Right lobe of liver (tissue), 6 donors: Measurements from ENCODE around the gene TAAR1. TPM values are rescaled to one million over a fixed set of nuclear protein-coding genes. Genes with fewer than 3 reads are reported as not detected.
"Not testable (repeated sequence)": the region's sequence is repeated elsewhere in the genome, so short reads cannot be mapped to it uniquely, and the experiment has no call there.

Experiments used
- ATAC-seq, 4 donors: fragments of 200-7000 bp; cut with Tn5 transposase; one replicate each; pipeline ENCODE4 v1.9.1; 2020; ENCODE audit warnings: mild to moderate bottlenecking in 4 of 4, moderate library complexity in 4 of 4
- DNase-seq, 3 donors: peaks; one replicate each; pipeline ENCODE4 v3.0.0-alpha.2; 2020
- H3K27ac ChIP-seq, 3 donors: fragments of 200-600 bp; one replicate each; pipeline ENCODE4 v1.8.0; 2022
- H3K27me3 ChIP-seq, 2 donors: fragments of 200-600 bp; one replicate each; pipeline ENCODE4 v1.8.0; 2022
- H3K36me3 ChIP-seq, 4 donors: fragments of 200-600 bp; sonication (generic) in 1 of 4; one replicate each; pipeline versions ENCODE4 v1.5.1 to v1.8.0; 2017 to 2022; ENCODE audit warnings: control low read depth in 1 of 4
- H3K4me1 ChIP-seq, 4 donors: fragments of 200-600 bp; sonication (generic) in 1 of 4; one replicate each; pipeline versions ENCODE4 v1.5.1 to v1.8.0; 2017 to 2022; ENCODE audit warnings: control low read depth in 1 of 4
- H3K4me3 ChIP-seq, 3 donors: fragments of 200-600 bp; one replicate each; pipeline ENCODE4 v1.8.0; 2022
- H3K9me3 ChIP-seq, 4 donors: fragments of 200-600 bp; sonication (generic) in 1 of 4; one replicate each; pipeline versions ENCODE4 v1.5.1 to v1.8.0; 2017 to 2022; ENCODE audit warnings: control low read depth in 1 of 4
- POLR2A ChIP-seq: fragments of 450-650 bp; IDR thresholded peaks from one replicate; pipeline ENCODE4 v1.6.1; 2017; ENCODE audit warnings: antibody characterized with exemption, mild to moderate bottlenecking
- WGBS: methylation state at CpG from one replicate; pipeline ENCODE4 v1.1.6; 2018; ENCODE audit warnings: low coverage, low lambda C conversion rate; ENCODE audit not compliant: insufficient coverage; ENCODE audit errors: missing lambda C conversion rate; 5-methylcytosine and 5-hydroxymethylcytosine counted together
- intact Hi-C, 2 donors: fragments of 100-400 bp; cut with DNase I; formaldehyde crosslinking; loops; one replicate each; pipeline versions ENCODE4 v1.11.2 to v1.14.1; 2022
- total RNA-seq, 6 experiments: library from RNA; depleted of rRNA in 2 of 6; stranded (reverse); fragments of >200 nt in 2 of 6; fragmentation: NEBNext Ultra II Directional in 3 of 6; extraction: Animal tissue kit (Norgen Biotek cat#: 25700) in 3 of 6; gene quantifications; one replicate each; pipeline versions ENCODE4 v1.1.0 to v1.2.4, GENCODE V29; 2016 to 2023
- TF ChIP-seq, protein P1 (sequence below), 4 donors: fragments of 200-600 bp in 3 of 4; fragments of 450-650 bp in 1 of 4; IDR thresholded peaks; one replicate each; pipeline versions ENCODE4 v1.5.1 to v1.8.0; 2016 to 2022; ENCODE audit warnings: antibody characterized with exemption in 4 of 4, mild to moderate bottlenecking in 2 of 4
- donor health status: DM: no; HTN: yes; CAD: no.
- donor health status: DM: no; HTN: no; CAD: no.
- donor health status: DM: no; HTN: no; CAD: no.
- donor health status: DM: no; HTN: yes; CAD: no.
- donor health status: DM: no; HTN: yes; CAD: no.

TAAR1 gene
- total RNA-seq, 6 experiments from 2014 or later: not detected

DNA sequence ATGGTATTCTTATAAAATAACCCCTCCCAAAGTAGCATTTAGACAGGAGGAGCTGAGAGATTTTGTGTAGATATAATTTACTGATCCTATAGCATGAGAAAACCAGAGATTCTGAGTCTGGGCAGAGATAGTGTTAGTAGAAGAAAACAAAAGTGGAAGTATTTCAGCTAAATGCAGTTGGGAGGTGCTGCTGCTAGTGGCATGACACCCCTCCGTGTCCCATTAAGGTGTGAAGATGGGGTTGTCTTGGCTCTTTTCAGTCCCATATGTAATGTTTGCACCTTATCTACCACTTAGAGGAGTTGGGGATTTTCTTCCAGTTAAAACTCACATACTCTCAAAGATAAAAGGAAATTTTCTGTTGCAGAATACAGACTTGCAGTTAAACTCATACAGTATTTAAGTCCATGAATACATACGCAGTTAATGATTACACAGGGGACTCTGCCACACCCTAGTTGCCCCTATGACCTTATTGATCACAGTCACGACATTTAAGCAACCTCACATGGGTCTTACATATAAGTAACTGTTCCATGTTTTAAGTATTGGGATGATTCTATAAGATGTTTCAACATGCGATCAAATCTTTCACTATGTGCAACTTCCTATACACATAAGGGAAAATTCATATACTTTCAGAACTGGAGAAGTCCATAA is 46.4 kb downstream of the TAAR1 start:
- peak overlapping the region in 2 of 3 donors; percentile 1 to 45 for H3K27ac ChIP-seq
- peak; percentile 55 to 88 (median 60) for ATAC-seq
- peaks cover 0 to 5% (median 2%) of the 10 kb centered on the region in 4 donors for H3K4me1 ChIP-seq
- H3K9me3 ChIP-seq: no peaks in the 10 kb centered on the region
- 17% methylated on average over 4 of the region's 4 CpGs for whole genome bisulfite sequencing
- H3K36me3 ChIP-seq: no peaks in the 10 kb centered on the region
- intact Hi-C loops: no loop called here
- H3K27me3 ChIP-seq: no peaks in the 10 kb centered on the region
- peak overlapping the region in 1 of 3 donors; percentile 43 for H3K4me3 ChIP-seq
- TF ChIP-seq POLR2A: no peak
- TF ChIP-seq, protein P1, sequence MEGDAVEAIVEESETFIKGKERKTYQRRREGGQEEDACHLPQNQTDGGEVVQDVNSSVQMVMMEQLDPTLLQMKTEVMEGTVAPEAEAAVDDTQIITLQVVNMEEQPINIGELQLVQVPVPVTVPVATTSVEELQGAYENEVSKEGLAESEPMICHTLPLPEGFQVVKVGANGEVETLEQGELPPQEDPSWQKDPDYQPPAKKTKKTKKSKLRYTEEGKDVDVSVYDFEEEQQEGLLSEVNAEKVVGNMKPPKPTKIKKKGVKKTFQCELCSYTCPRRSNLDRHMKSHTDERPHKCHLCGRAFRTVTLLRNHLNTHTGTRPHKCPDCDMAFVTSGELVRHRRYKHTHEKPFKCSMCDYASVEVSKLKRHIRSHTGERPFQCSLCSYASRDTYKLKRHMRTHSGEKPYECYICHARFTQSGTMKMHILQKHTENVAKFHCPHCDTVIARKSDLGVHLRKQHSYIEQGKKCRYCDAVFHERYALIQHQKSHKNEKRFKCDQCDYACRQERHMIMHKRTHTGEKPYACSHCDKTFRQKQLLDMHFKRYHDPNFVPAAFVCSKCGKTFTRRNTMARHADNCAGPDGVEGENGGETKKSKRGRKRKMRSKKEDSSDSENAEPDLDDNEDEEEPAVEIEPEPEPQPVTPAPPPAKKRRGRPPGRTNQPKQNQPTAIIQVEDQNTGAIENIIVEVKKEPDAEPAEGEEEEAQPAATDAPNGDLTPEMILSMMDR (IDR thresholded peaks at IDR 0.05): no peak
- no peak for DNase-seq

DNA sequence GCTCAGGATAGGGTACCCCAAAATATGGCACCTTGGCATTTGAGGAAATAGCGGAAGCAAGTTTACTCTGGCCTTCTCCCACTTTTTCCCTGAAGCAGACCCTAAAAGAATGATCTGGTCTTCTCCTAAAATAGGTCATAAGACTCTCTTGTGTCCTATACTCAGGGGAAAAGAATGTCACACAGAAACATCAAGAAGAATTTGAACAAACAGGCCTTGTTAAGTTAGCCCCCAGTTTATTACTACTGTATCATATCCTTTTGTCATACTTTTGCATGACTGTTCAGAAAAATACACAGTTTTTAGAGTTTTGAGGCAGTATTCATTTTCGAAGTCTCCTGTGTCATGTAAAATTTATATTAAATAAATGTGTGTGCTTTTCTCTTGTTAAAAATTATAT is 47.4 kb downstream of the TAAR1 start:
- Histone ChIP-seq H3K36me3 (no peaks in the 10 kb centered on the region), H3K9me3 (no peaks in the 10 kb centered on the region), H3K27me3 (no peaks in the 10 kb centered on the region), H3K4me3 (no peak overlapping the region), H3K4me1 (peaks cover 0 to 5% (median 4%) of the 10 kb centered on the region in 4 donors), H3K27ac (peak overlapping the region in 1 of 3 donors; percentile 45)
- ATAC-seq: no peak
- TF ChIP-seq POLR2A: no peak
- TF ChIP-seq, protein P1 (IDR thresholded peaks at IDR 0.05): no peak
- 90% methylated on average over 2 of the region's 2 CpGs for WGBS
- no peak for DNase-seq
- intact Hi-C loops: no loop called here

DNA sequence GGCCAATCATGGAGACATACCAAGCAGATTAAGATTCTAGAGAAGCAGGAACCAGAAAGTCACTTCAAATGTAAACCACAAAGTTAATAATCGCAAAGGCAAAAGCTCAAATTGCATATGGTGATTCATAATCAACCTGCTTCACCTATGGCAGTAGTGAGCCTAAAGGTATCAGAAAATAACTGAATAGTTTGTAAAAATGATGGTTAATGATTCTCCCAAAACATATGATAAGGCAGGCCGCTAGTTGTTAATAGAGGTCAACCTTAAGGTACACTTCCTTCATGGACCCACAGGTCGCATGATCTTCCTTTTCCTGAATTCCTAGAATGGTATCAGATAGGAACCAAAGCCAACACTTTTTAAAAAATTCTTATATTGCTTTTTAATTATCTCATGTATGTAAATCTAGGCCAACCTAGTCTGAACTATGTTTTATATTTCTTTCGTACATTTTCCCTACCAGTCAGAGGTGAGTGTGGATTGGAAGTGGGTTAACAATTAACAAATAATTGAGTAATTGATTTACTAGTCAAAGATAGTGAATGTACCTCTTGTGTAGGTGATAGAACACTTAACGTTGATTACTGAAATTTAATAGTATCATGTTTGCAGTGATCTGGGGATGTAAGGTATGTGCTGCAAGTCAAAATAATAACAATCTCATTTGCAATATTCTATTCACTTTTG is 51.3 kb downstream of the TAAR1 start:
- no peak for DNase-seq
- TF ChIP-seq POLR2A: no peak
- TF ChIP-seq, protein P1 (IDR thresholded peaks at IDR 0.05): no peak
- intact Hi-C loops: no loop called here
- ATAC-seq: peak; percentile 53 to 77 (median 70)
- Histone ChIP-seq H3K4me1 (peaks cover 0 to 4% (median 4%) of the 10 kb centered on the region in 4 donors), H3K27me3 (no peaks in the 10 kb centered on the region), H3K9me3 (no peaks in the 10 kb centered on the region), H3K4me3 (no peak overlapping the region), H3K27ac (peak overlapping the region; percentile 45 to 62 (median 47)), H3K36me3 (no peaks in the 10 kb centered on the region)
- 32% methylated on average over 5 of the region's 5 CpGs for WGBS

DNA sequence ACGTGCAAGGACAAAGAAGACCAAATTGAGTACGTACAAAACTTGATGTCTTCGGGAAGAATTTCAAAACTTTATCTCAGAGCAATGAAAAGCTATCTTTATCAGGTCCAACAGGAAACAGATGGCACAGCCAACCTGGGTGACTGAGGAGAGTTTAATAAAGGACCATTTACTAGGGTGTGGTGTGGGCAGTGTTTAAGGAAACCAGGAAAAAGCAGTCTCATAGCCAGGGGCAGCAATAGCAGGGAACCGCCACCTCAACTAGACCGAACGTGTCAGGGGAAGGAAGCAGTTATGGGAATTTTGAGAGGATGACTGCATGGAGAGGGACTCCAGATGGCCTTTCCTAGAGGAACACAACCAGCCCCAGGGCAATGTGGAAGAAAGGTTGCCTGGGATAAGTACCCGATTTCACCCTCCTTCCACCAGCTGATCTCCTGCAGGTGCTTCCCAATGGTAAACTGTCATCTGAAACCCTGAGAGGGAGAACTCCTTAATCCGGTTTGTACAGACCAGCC is 54.3 kb downstream of the TAAR1 start:
- ATAC-seq: no peak
- intact Hi-C loops: no loop called here
- no peak for TF ChIP-seq POLR2A
- TF ChIP-seq, protein P1 (IDR thresholded peaks at IDR 0.05): no peak

DNA sequence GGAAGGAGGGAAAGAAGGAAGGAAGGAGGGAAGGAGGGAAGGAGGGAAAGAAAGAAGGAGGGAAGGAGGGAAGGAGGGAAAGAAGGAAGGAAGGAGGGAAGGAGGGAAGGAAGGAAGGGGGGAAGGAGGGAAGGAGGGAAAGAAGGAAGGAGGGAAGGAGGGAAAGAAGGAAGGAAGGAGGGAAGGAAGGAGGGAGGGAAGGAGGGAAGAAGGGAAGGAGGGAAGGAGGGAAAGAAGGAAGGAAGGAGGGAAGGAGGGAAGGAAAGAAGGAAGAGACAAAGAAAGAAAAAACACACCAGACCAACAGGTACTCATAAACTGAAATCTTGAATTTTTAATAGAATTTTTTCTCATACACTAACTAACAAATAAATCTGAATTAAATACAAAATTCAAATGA is 58.1 kb downstream of the TAAR1 start:
- intact Hi-C loops, ATAC-seq, H3K9me3 ChIP-seq, DNase-seq, H3K4me3 ChIP-seq, H3K27ac ChIP-seq, H3K27me3 ChIP-seq, H3K36me3 ChIP-seq: not testable (repeated sequence)
- peaks cover 0 to 14% (median 2%) of the 10 kb centered on the region in 4 donors for H3K4me1 ChIP-seq

More for the DNA sequence above, 54.3 kb downstream of the TAAR1 start:
- H3K27me3 ChIP-seq: no peaks in the 10 kb centered on the region
- H3K9me3 ChIP-seq: no peaks in the 10 kb centered on the region
- no peaks in the 10 kb centered on the region for H3K36me3 ChIP-seq
- H3K4me1 ChIP-seq: peaks cover 0 to 4% (median 0%) of the 10 kb centered on the region in 4 donors
- 84% methylated on average over 7 of the region's 8 CpGs for WGBS
- H3K27ac ChIP-seq: no peak overlapping the region
- no peak overlapping the region for H3K4me3 ChIP-seq
- no peak for DNase-seq
